Ureter (tissue), 1 donor: ENCODE results near the gene GNA12. TPM values are rescaled to one million over a fixed set of nuclear protein-coding genes. Genes with fewer than 3 reads are reported as not detected.
"Not testable (repeated sequence)": the region's sequence is repeated elsewhere in the genome, so short reads cannot be mapped to it uniquely, and the experiment has no call there.

Source experiments
- DNase-seq: peaks from one replicate; pipeline ENCODE4 v3.0.0-alpha.2; 2020; ENCODE audit warnings: low spot score
- total RNA-seq: library from RNA; stranded (reverse); gene quantifications from one replicate; pipeline ENCODE4 v1.2.4, GENCODE V29; 2023
- donor health status: DM: yes; HTN: yes; CAD: no.

Gene GNA12
- total RNA-seq, 1 donor from 2014 or later = 41.8 TPM

DNA sequence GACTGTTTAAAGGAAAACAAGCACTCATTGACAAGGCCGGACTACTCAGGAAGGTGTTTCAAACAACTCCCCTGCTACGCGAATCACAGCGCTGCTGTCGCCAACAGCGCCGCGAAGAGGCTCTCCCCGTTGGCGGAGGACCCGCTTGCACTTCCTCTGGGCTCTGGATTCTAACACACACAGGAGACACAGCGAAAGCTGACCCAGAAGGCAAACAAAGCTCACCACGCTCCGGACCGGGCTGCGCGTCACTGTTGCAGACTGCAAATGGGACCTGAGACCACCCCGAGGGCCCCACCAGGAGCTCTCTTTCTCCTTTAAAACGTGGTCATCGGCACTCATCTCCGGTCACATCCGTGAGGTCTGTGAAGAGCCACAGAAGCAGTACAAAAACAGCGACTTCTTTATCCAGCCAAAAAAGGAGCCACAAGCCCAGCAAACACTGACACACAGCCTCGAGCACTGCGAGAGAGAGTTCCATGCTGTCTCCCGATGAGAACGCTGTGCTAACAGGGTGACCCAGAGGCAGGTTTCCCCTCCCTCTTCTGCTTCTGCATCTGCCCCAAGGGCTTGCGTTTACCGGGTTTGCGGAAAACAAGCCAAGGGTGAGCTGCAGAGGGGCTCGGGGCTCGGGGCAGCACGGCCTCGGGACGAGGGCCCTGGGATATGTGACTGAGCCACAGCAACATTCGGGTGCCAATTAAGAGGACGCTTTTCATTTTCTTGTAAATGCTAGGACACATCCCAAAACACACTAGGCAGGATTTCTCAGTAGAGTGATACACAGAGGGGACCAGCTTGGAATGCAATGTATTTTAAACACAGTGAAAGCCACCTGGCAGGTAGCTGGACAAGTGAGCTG is 114.8 kb downstream of the GNA12 start:
- peak; percentile 41 for DNase-seq

GRCh38 chr7:2728316-2729030 is 115.6 kb downstream of the GNA12 start:
- no peak for DNase-seq

DNA sequence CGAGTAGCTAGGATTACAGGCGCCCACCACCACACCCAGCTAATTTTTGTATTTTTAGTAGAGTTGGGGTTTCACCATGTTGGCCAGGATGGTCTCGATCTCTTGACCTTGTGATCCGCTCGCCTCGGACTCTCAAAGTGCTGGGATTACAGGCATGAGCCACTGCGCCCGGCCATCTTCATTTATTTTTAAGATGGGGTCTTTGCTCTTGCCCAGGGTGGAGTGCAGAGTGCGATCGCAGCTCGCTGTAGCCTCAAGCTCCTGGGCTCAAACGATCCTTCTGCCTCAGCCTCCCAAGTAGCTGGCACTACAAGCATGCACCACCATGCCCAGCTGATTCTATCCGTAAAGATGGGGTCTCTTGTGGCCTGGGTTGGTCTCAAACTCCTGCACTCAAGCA is 116.9 kb downstream of the GNA12 start:
- DNase-seq = not testable (repeated sequence)

DNA sequence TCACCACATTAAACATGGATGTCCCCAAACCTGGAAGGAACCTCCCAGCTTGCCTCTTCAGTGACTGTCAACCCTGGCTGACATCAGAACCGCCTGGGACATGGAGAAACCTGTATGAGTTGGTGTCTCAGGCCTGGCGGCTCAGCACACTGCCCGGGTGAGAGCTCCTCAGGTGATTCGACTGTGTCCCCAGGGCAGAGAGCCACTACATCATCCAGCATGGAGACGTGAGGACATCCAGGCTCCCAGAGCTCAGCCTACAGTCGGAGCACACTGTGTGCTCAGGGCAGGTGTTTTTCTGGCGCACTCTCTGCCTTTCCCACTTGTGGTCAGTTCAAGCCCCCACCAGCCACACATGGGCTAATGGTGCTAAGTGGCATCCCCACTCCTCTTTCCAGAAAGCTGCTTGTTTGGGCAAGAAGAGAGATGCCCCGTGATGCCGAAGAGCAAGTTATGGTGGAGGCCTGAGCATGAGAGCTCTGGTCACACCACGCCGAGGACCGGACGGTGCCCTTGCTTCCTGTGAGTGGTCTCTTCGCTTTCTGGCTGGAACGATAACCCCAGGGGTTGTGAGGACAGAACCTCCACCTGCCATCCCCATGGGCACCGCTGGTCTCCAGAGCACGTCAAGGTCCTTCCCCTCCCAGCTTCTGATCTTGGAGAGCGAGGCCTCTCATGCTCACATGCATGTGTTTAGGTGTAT is 117.6 kb downstream of the GNA12 start:
- no peak for DNase-seq

- DNase-seq = no peak
Observed at GRCh38 chr7:2725178-2726105, 118.7 kb downstream of the GNA12 start.

GRCh38 chr7:2724453-2725177 is 119.5 kb downstream of the GNA12 start:
- no peak for DNase-seq

GRCh38 chr7:2724036-2724435 is 120.1 kb downstream of the GNA12 start:
- not testable (repeated sequence) for DNase-seq

DNA sequence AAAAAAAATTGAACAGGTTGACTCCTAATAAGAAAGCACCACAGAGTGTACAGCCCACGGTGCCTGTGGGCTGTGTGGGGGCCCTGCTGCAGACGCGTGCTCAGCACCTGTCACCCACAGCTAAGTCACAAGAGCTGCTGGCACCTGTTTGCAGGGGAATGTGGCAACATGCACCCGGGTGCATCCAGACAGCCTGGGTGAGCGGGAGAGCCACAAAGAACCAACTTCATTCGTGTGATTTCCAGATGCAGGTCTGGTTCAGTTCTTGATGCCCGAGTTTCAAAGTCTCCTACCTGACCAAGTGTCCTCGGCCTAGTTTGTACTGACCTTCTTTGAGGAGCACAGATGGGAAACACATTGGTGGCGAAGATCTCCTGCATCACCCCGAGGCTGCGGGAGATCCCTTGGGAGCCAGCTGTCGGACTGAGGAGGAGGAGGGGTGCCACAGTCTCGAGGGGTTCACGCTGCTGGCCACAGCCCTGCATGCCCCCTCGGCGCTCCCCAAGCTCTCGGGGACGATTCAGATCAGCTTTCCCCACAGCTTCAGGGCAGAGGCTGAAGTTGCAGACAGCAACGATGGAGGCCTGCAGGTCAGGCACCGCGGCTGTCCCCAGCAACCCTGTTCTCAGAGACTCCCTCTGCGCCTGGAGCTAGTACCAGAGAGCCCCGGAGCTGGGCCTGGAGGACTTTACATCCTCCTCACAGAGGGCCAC is 120.8 kb downstream of the GNA12 start:
- DNase-seq = no peak

DNA sequence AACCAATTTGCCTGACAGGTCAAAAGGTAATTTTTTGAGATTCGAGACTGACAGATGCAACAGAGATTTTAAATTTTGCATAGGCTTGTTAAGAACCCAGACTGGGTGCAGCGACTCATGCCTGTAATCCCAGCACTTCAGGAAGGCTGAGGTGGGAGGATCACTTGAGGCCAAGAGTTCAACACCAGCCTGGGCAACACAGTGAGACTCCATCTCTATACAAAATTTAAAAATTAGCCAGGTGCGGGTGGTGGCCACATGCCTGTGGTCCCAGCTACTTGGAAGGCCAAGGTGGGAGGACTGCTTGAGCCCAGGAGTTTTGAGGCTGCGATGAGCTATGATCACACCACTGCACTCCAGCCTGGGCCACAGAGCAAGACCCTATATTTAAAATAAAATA is 121.5 kb downstream of the GNA12 start:
- no peak for DNase-seq

DNA sequence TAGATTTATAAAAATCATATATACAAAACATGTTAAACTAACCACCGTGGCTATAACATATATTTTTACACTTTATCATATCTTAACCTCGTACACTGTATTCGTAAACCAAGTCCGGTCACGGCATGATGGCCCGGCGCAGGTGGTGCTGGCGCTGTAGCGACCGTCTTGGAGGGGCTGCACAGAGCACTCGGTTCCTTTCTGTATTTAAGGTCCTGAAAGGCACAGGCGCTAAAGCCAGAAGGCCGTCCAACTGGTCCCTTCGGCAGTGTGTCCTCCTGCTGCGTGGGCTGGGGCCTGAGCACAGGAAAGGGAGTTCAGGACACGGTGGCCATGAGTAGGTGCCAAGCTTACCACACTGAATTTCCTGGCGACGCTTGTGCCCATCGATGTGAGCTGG is 122.3 kb downstream of the GNA12 start:
- no peak for DNase-seq

- DNase-seq = no peak
Observed at GRCh38 chr7:2720024-2720423, 124.1 kb downstream of the GNA12 start.

GRCh38 chr7:2719007-2719406 is 125.1 kb downstream of the GNA12 start:
- no peak for DNase-seq

- DNase-seq = no peak
Observed at GRCh38 chr7:2718296-2718965, 125.7 kb downstream of the GNA12 start.

DNA sequence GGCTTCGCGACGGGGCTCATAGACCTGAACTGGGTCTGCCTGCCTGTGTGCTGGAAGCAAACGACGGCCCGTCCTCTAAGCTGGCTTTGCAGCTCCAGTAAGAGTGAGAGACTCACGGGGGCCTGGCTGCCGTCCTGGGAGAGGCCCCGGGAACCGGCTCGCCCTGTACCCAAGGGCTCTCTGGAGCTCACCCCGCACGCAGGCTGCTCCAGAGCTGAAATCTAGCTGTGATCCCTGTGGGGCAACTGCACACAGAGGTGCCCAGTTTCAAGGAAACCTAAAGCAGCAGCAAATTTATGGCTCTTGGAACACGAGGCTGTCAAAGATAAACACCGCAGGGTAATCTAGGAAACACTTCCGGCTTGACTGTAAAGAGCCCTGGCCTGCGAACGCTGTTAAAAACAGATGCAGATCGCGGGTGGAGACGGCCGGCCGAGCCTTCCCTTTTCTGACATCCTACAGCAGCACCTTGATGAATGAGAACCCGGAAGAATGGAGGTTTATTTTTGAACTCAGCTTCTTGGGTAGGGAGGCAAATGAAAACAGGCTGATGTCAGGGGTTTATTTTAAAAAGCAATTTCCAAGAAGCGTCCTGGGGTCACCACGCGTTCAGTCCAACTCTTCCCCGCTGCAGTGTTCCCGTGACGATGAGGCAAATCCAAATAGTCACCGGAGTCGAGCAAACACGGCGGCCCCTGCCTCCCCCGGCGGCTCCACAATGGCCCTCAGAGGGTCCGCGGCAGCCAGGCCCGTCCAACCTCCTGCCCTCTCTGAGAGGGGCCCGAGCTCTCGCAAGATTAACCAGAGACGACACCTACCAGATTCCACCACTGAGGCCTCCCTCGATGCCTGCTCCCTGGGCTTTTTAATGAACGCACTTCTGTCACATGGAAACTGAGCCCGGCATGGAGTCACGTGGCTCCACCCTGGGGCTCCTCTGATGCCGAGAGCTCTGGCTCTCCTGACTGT is 126.5 kb downstream of the GNA12 start:
- DNase-seq = peak; percentile 70

DNA sequence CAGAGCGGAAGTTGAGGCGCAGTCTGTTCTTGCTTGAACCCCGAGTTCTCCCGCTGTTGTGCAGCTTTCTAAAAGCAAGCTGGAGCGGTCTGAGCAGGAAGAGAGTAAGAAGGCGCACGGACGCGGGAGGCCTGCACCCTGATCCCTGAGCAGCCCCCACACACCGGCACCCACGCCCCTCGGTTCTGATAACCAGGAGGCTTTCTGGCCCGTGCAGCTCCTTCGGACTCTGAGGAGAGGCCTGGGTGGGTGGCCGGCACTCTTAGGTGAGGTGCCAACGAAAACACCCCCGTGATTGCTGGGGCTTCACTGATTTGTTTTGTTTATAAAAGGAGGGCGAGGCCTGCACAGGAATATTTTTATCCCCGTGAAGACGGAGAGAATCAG is 127.2 kb downstream of the GNA12 start:
- DNase-seq = no peak

DNA sequence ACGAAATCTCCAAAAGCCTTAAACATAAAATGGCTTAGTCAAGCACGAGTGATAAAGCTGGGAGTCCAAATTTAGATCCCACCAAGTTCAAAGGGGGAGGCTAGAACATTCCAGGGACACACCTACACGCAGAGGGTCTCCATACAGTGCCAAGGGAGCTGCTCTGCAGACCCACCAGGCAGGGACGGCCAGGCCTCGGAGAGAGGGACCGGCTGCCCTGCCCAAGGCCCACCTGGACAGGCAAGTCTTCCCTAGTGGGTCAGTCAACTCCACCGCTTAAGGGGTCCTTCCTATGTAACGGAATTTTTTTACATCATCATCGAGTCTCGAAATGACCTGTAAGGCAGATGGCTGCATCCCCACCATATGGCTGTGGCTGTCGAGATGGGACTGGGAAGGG is 127.6 kb downstream of the GNA12 start:
- no peak for DNase-seq

DNA sequence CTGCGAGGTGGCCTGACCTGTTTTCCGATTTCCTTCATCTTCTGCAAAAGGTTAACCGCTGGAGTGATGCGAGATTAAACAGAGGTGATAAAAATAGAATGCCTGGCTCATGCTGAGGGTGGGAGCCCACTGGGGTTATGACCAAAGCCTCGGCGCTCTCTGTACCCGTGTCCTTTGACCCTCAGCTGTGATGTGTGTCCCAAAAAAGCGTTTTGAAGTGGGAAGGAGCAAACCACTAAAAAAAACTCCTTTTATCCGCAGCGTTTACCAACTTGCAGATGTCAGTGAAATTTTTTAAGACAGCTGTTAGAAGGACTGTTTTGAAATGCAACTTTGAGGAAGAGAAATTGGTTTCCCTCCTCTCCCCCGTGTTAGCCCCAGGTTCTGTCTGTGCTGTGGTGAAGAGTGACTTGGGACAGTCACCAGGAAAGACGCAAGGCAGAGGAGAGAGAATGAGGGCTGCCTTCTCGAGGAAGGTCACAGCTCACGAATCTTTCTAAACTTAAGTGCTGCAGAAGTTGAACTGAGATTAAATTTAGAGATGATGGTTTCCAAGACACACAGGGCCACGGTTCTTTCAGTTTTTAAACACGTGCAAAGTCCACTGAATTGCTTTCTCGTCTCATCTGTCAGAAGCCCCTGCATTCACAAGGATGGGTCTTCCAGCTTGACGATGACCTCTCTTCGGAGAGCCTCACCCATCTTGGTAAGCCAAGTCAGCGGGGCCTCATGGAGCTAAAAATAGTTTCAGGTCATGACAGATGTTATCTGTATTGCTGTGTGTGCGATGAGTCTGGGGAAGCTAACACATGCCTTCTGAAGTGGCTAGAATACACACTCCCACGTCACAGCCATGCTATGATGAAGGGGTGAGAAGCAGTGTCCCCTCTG is 128.5 kb downstream of the GNA12 start:
- DNase-seq = no peak
